Brain pericyte (primary cell): ENCODE measurements around the gene CTIF.
"Not testable (repeated sequence)": the region's sequence is repeated elsewhere in the genome, so short reads cannot be mapped to it uniquely, and the experiment has no call there.

Source experiments
- DNase-seq: peaks from one replicate; pipeline ENCODE4 v3.0.0-alpha.2; 2012; ENCODE audit warnings: low read depth, low spot score

Gene CTIF

GRCh38 chr18:48538531-48539405, at the start of gene CTIF:
Gene CTIF (plus strand): TSS chr18:48539031. CDS start chr18:48619566, 80,535 bp downstream.
- DNase-seq: peak; percentile 82

- no peak for DNase-seq
Measured at GRCh38 chr18:48490641-48491293, 48.1 kb upstream of the CTIF start.

- no peak for DNase-seq
Measured at GRCh38 chr18:48492880-48493279, 46.0 kb upstream of the CTIF start.

GRCh38 chr18:48493434-48494230, 45.2 kb upstream of the CTIF start:
- DNase-seq: no peak

- DNase-seq: no peak
Measured at GRCh38 chr18:48497863-48498262, 41.0 kb upstream of the CTIF start.

GRCh38 chr18:48500517-48500916, 38.3 kb upstream of the CTIF start:
- no peak for DNase-seq

- DNase-seq: no peak
Measured at GRCh38 chr18:48502906-48503305, 35.9 kb upstream of the CTIF start.

- no peak for DNase-seq
Measured at GRCh38 chr18:48504819-48505218, 34.0 kb upstream of the CTIF start.

GRCh38 chr18:48506983-48507568, 31.8 kb upstream of the CTIF start:
- DNase-seq: not testable (repeated sequence)

- DNase-seq: not testable (repeated sequence)
Measured at GRCh38 chr18:48512498-48512897, 26.3 kb upstream of the CTIF start.

- no peak for DNase-seq
Measured at GRCh38 chr18:48514786-48515185, 24.0 kb upstream of the CTIF start.

GRCh38 chr18:48517048-48517447, 21.8 kb upstream of the CTIF start:
- no peak for DNase-seq

GRCh38 chr18:48519431-48520100, 19.3 kb upstream of the CTIF start:
- DNase-seq: no peak

GRCh38 chr18:48521723-48522122, 17.1 kb upstream of the CTIF start:
- DNase-seq: no peak

- DNase-seq: no peak
Measured at GRCh38 chr18:48525671-48526070, 13.2 kb upstream of the CTIF start.

GRCh38 chr18:48527461-48527860, 11.4 kb upstream of the CTIF start:
- DNase-seq: no peak

- DNase-seq: no peak
Measured at GRCh38 chr18:48528861-48529260, 10.0 kb upstream of the CTIF start.

GRCh38 chr18:48529796-48530195, 9.0 kb upstream of the CTIF start:
- DNase-seq: no peak

- no peak for DNase-seq
Measured at GRCh38 chr18:48530399-48531081, 8.3 kb upstream of the CTIF start.

- no peak for DNase-seq
Measured at GRCh38 chr18:48531082-48531403, 7.8 kb upstream of the CTIF start.

- DNase-seq: no peak
Measured at GRCh38 chr18:48531908-48532307, 6.9 kb upstream of the CTIF start.
